Stimulated activated CD8-positive, alpha-beta memory T cell treated with anti-CD3 and anti-CD28 coated beads, Interleukin-4, amount 100 ng/mL, for 1 hour (primary cell): Measurements from ENCODE around the gene CYP46A1.

ENCODE experiments used
- DNase-seq, 2 donors: peaks; one replicate each; pipeline ENCODE4 v3.0.0-alpha.2; 2020; ENCODE audit warnings: low read depth in 2 of 2, low spot score in 1 of 2

CYP46A1 gene

GRCh38 chr14:99742074-99742473 is 58.0 kb downstream of the CYP46A1 start:
- no peak for DNase-seq

GRCh38 chr14:99742509-99743487 is 58.7 kb downstream of the CYP46A1 start:
- DNase-seq: no peak

- no peak for DNase-seq
Observed at GRCh38 chr14:99744199-99744872, 60.2 kb downstream of the CYP46A1 start.

- DNase-seq: no peak
Observed at GRCh38 chr14:99744873-99745224, 60.8 kb downstream of the CYP46A1 start.

- DNase-seq: no peak
Observed at GRCh38 chr14:99745307-99745951, 61.3 kb downstream of the CYP46A1 start.

GRCh38 chr14:99747167-99747566 is 63.1 kb downstream of the CYP46A1 start:
- DNase-seq: no peak

- DNase-seq: no peak
Observed at GRCh38 chr14:99747582-99748330, 63.7 kb downstream of the CYP46A1 start.

GRCh38 chr14:99748529-99748928 is 64.4 kb downstream of the CYP46A1 start:
- DNase-seq: no peak

GRCh38 chr14:99749142-99749541 is 65.0 kb downstream of the CYP46A1 start:
- no peak for DNase-seq

- no peak for DNase-seq
Observed at GRCh38 chr14:99749763-99750715, 65.9 kb downstream of the CYP46A1 start.

GRCh38 chr14:99750746-99751450 is 66.8 kb downstream of the CYP46A1 start:
- DNase-seq: no peak

GRCh38 chr14:99751539-99752485 is 67.7 kb downstream of the CYP46A1 start:
- DNase-seq: no peak

- no peak for DNase-seq
Observed at GRCh38 chr14:99752486-99753121, 68.5 kb downstream of the CYP46A1 start.

GRCh38 chr14:99753225-99754140 is 69.4 kb downstream of the CYP46A1 start:
- no peak for DNase-seq

- no peak for DNase-seq
Observed at GRCh38 chr14:99754141-99755067, 70.3 kb downstream of the CYP46A1 start.

GRCh38 chr14:99755068-99755405 is 70.9 kb downstream of the CYP46A1 start:
- no peak for DNase-seq
